Uterus (tissue), 4 donors: ENCODE data around the gene RAI14. TPM values are rescaled to one million over a fixed set of nuclear protein-coding genes. Genes with fewer than 3 reads are reported as not detected.

Experiments used
- DNase-seq, 2 donors: peaks; one replicate each; pipeline ENCODE4 v3.0.0-alpha.2; 2019 to 2020
- H3K27ac ChIP-seq, 2 donors: fragments of 200-600 bp; sonication (generic); 1 replicate in 1 of 2; 2 replicates in 1 of 2; pipeline ENCODE4 v1.5.1; 2016 to 2018
- H3K27me3 ChIP-seq, 2 donors: fragments of 200-600 bp; sonication (generic); one replicate each; pipeline ENCODE4 v1.5.1; 2018 to 2019; ENCODE audit warnings: control low read depth in 1 of 2
- H3K36me3 ChIP-seq, 2 donors: fragments of 200-600 bp; sonication (generic); one replicate each; pipeline ENCODE4 v1.5.1; 2019; ENCODE audit warnings: control low read depth in 1 of 2
- H3K4me1 ChIP-seq, 2 donors: fragments of 200-600 bp; sonication (generic); one replicate each; pipeline ENCODE4 v1.5.1; 2018 to 2019; ENCODE audit warnings: control low read depth in 1 of 2
- H3K4me3 ChIP-seq, 2 donors: fragments of 200-600 bp; sonication (generic); 1 replicate in 1 of 2; 2 replicates in 1 of 2; pipeline ENCODE4 v1.5.1; 2018 to 2019; ENCODE audit warnings: mild to moderate bottlenecking in 1 of 2
- H3K9me3 ChIP-seq, 2 donors: fragments of 200-600 bp; sonication (generic); one replicate each; pipeline ENCODE4 v1.5.1; 2019; ENCODE audit warnings: control low read depth in 1 of 2
- POLR2A ChIP-seq, 2 donors: fragments of 450-650 bp; IDR thresholded peaks; one replicate each; pipeline ENCODE4 v1.6.1; 2016; ENCODE audit warnings: antibody characterized with exemption in 2 of 2, mild to moderate bottlenecking in 1 of 2, moderate library complexity in 1 of 2
- intact Hi-C: fragments of 100-400 bp; cut with DNase I; formaldehyde crosslinking; loops from one replicate; pipeline ENCODE4 v1.15.1; 2023; ENCODE audit warnings: low total_unique reads
- total RNA-seq, 4 donors: library from RNA; depleted of rRNA in 3 of 4; stranded (reverse); fragments of >200 nt in 3 of 4; gene quantifications; one replicate each; pipeline versions ENCODE4 v1.1.0 to v1.2.4, GENCODE V29; 2014 to 2023
- TF ChIP-seq, protein P1 (sequence below), 4 experiments: fragments of 200-600 bp in 2 of 4; fragments of 450-650 bp in 2 of 4; sonication (generic) in 2 of 4; IDR thresholded peaks; one replicate each; pipeline ENCODE4 v1.5.1; 2016 to 2019; ENCODE audit warnings: antibody characterized with exemption in 4 of 4, mild to moderate bottlenecking in 2 of 4, moderate library complexity in 1 of 4
- donor health status: DM: yes; HTN: yes; CAD: no.

Gene RAI14
- total RNA-seq, 4 donors from 2014 or later: 32.4 to 264 (median 117) TPM

DNA sequence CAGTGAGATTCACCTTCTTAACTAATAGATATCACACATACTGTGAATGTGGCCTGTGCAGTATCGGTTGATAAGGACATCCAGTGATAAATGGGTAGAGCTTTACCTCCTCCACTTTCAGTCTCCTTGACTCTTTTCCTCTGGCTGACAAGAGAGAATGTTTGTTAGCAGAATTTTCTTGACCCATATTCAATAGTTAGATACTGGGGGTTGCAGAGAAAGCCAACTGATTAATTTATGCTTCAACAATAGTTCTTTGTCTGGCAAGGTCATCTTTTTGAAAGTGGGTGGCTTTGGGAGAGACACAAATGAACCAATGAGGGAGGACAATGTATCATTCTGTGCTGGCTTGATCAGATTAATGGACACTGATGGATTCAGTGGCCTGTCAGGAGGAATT lies 213.1 kb downstream of the RAI14 start:
- no peak overlapping the region for H3K27ac ChIP-seq
- DNase-seq: no peak
- TF ChIP-seq, protein P1, sequence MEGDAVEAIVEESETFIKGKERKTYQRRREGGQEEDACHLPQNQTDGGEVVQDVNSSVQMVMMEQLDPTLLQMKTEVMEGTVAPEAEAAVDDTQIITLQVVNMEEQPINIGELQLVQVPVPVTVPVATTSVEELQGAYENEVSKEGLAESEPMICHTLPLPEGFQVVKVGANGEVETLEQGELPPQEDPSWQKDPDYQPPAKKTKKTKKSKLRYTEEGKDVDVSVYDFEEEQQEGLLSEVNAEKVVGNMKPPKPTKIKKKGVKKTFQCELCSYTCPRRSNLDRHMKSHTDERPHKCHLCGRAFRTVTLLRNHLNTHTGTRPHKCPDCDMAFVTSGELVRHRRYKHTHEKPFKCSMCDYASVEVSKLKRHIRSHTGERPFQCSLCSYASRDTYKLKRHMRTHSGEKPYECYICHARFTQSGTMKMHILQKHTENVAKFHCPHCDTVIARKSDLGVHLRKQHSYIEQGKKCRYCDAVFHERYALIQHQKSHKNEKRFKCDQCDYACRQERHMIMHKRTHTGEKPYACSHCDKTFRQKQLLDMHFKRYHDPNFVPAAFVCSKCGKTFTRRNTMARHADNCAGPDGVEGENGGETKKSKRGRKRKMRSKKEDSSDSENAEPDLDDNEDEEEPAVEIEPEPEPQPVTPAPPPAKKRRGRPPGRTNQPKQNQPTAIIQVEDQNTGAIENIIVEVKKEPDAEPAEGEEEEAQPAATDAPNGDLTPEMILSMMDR (IDR thresholded peaks at IDR 0.05): no peak
- no peak for TF ChIP-seq POLR2A (IDR thresholded peaks at IDR 0.05)
- no peaks in the 10 kb centered on the region for H3K27me3 ChIP-seq
- intact Hi-C loops: no loop called here
- no peak overlapping the region for H3K4me3 ChIP-seq
- H3K36me3 ChIP-seq: no peaks in the 10 kb centered on the region
- H3K9me3 ChIP-seq: no peaks in the 10 kb centered on the region
- no peaks in the 10 kb centered on the region for H3K4me1 ChIP-seq

DNA sequence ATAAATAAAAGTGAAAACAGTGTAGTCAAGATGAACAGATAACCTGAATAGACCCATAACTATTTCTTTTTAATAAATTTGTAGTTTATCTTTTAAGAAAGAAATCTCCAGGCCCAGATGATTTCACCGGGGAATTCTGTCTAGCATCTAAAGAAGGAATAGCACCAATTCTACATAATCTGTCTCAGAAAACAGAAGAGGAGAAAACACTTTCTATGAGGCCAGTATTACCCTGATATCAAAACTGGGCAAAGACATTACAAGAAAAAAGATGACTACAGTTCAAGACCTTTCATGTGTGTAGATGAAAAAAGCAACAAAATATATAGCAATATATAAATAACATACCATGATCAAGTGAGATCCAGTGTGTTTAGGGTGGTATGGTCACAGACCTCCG lies 214.3 kb downstream of the RAI14 start:
- Histone ChIP-seq H3K36me3 (no peaks in the 10 kb centered on the region), H3K9me3 (no peaks in the 10 kb centered on the region), H3K4me1 (no peaks in the 10 kb centered on the region), H3K4me3 (no peak overlapping the region), H3K27ac (no peak overlapping the region), H3K27me3 (no peaks in the 10 kb centered on the region)
- DNase-seq: no peak
- intact Hi-C loops: no loop called here
- TF ChIP-seq, protein P1 (IDR thresholded peaks at IDR 0.05): no peak
- no peak for TF ChIP-seq POLR2A (IDR thresholded peaks at IDR 0.05)

GRCh38 chr5:34876275-34876674 lies 220.1 kb downstream of the RAI14 start:
- DNase-seq: no peak
- TF ChIP-seq, protein P1 (IDR thresholded peaks at IDR 0.05): no peak
- no peak for TF ChIP-seq POLR2A (IDR thresholded peaks at IDR 0.05)
- intact Hi-C loops: no loop called here
- Histone ChIP-seq H3K4me3 (no peak overlapping the region), H3K36me3 (no peaks in the 10 kb centered on the region), H3K27me3 (no peaks in the 10 kb centered on the region), H3K9me3 (peaks cover 0 to 12% of the 10 kb centered on the region in 2 donors), H3K27ac (no peak overlapping the region), H3K4me1 (no peaks in the 10 kb centered on the region)

DNA sequence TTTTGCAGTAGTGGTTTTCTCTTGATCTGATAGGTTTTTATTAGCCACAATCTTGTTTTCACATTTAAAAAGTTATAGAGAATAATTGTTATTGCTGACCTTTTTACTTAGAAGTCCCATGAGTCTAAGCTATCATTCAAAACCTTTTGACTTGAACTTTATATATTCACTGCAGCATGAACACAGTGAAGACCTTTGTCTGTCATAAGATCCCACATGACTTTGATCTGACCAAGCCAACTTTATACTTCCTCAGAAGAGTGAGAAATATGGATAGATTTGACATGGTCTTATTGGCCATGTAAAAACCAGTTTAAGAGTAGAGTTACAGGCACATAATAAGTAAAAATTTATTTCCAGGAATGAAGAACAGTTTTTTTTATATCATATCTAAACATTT lies 225.1 kb downstream of the RAI14 start:
- Histone ChIP-seq H3K36me3 (no peaks in the 10 kb centered on the region), H3K27me3 (no peaks in the 10 kb centered on the region), H3K9me3 (peaks cover 0 to 6% of the 10 kb centered on the region in 2 donors), H3K4me1 (no peaks in the 10 kb centered on the region), H3K27ac (no peak overlapping the region), H3K4me3 (no peak overlapping the region)
- intact Hi-C loops: no loop called here
- DNase-seq: no peak
- no peak for TF ChIP-seq POLR2A (IDR thresholded peaks at IDR 0.05)
- TF ChIP-seq, protein P1 (IDR thresholded peaks at IDR 0.05): no peak

Other genes with a start within 250 kb of the RAI14 start
- gene TTC23L, start 182.8 kb downstream of the RAI14 start, total RNA-seq: 1 to 10 TPM in 1 of 4 donors, under 1 TPM in 1, not detected in 2; 0.15 to 2.0 TPM